Chondrocyte (in vitro differentiated cells): ENCODE data around the gene RGS6. TPM values are rescaled to one million over a fixed set of nuclear protein-coding genes. Genes with fewer than 3 reads are reported as not detected.

Experiments used
- DNase-seq: peaks from one replicate; pipeline ENCODE4 v3.0.0; 2021; ENCODE audit warnings: mixed read lengths, low spot score
- H3K27ac Mint-ChIP-seq: one replicate; pipeline ENCODE4 v1.8.0; 2021; ENCODE audit warnings: mild to moderate bottlenecking, moderate library complexity, mixed read lengths; ENCODE audit not compliant: unreplicated experiment
- H3K27me3 Mint-ChIP-seq: 2 replicates; pipeline ENCODE4 v1.8.0; 2021; ENCODE audit warnings: low read depth, mixed read lengths
- H3K36me3 Mint-ChIP-seq: 2 replicates; pipeline ENCODE4 v1.8.0; 2021; ENCODE audit warnings: low read depth, mixed read lengths
- H3K4me1 Mint-ChIP-seq: 2 replicates; pipeline ENCODE4 v1.8.0; 2021; ENCODE audit warnings: low read depth, mild to moderate bottlenecking, mixed read lengths
- H3K4me3 Mint-ChIP-seq: one replicate; pipeline ENCODE4 v1.8.0; 2021; ENCODE audit warnings: mild to moderate bottlenecking, moderate library complexity, mixed read lengths; ENCODE audit not compliant: unreplicated experiment
- H3K9me3 Mint-ChIP-seq: 2 replicates; pipeline ENCODE4 v1.8.0; 2021; ENCODE audit warnings: low read depth, mixed read lengths
- total RNA-seq: library from RNA; stranded (reverse); gene quantifications from 3 replicates; pipeline ENCODE4 v1.2.1, GENCODE V29; 2021
- TF ChIP-seq, protein P1 (sequence below): fragments of 200-600 bp; sonication (generic); IDR thresholded peaks from 2 replicates; pipeline ENCODE4 v1.5.0; 2021; ENCODE audit warnings: antibody characterized with exemption, mild to moderate bottlenecking, moderate library complexity

RGS6 gene
- total RNA-seq, 1 donor from 2014 or later: 0.12 TPM

GRCh38 chr14:72126091-72126490 lies 193.9 kb downstream of the RGS6 start:
- no peaks in the 10 kb centered on the region for H3K9me3 Mint-ChIP-seq
- peaks cover 5% of the 10 kb centered on the region for H3K27me3 Mint-ChIP-seq
- no peaks in the 10 kb centered on the region for H3K4me1 Mint-ChIP-seq
- DNase-seq: no peak
- no peak overlapping the region for H3K4me3 Mint-ChIP-seq
- H3K27ac Mint-ChIP-seq: no peak overlapping the region
- no peaks in the 10 kb centered on the region for H3K36me3 Mint-ChIP-seq
- TF ChIP-seq, protein P1, sequence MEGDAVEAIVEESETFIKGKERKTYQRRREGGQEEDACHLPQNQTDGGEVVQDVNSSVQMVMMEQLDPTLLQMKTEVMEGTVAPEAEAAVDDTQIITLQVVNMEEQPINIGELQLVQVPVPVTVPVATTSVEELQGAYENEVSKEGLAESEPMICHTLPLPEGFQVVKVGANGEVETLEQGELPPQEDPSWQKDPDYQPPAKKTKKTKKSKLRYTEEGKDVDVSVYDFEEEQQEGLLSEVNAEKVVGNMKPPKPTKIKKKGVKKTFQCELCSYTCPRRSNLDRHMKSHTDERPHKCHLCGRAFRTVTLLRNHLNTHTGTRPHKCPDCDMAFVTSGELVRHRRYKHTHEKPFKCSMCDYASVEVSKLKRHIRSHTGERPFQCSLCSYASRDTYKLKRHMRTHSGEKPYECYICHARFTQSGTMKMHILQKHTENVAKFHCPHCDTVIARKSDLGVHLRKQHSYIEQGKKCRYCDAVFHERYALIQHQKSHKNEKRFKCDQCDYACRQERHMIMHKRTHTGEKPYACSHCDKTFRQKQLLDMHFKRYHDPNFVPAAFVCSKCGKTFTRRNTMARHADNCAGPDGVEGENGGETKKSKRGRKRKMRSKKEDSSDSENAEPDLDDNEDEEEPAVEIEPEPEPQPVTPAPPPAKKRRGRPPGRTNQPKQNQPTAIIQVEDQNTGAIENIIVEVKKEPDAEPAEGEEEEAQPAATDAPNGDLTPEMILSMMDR: no peak

- no peaks in the 10 kb centered on the region for H3K4me1 Mint-ChIP-seq
- TF ChIP-seq, protein P1: no peak
Measured at GRCh38 chr14:72126561-72126960, 194.3 kb downstream of the RGS6 start.

DNA sequence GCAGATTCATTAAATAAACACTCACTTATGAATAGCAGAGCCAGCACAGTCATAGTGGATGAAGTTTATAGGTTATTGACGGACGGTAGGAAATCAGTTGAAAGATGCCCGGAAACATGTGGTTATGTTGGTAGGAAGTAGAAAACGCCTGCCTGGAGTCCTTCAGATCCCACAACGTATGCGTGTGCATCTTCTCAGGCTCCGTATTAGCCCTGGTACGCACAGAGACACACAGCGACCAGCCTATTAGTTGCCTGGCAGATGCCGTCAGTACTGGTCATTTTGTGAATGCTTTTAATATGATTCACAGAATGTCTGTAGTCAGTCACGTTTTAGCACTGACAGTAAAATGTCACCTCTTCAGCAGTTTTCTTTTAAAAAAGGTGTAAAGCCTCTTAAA lies 196.4 kb downstream of the RGS6 start:
- Mint-ChIP-seq H3K4me3 (no peak overlapping the region), H3K27ac (no peak overlapping the region), H3K4me1 (no peaks in the 10 kb centered on the region), H3K27me3 (peaks cover 5% of the 10 kb centered on the region), H3K36me3 (no peaks in the 10 kb centered on the region), H3K9me3 (no peaks in the 10 kb centered on the region)
- TF ChIP-seq, protein P1: no peak
- no peak for DNase-seq

More at GRCh38 chr14:72126561-72126960, 194.3 kb downstream of the RGS6 start:
- H3K27me3 Mint-ChIP-seq: peaks cover 5% of the 10 kb centered on the region
- no peaks in the 10 kb centered on the region for H3K9me3 Mint-ChIP-seq
- H3K27ac Mint-ChIP-seq: no peak overlapping the region
- H3K4me3 Mint-ChIP-seq: no peak overlapping the region
- no peak for DNase-seq
- no peaks in the 10 kb centered on the region for H3K36me3 Mint-ChIP-seq

DNA sequence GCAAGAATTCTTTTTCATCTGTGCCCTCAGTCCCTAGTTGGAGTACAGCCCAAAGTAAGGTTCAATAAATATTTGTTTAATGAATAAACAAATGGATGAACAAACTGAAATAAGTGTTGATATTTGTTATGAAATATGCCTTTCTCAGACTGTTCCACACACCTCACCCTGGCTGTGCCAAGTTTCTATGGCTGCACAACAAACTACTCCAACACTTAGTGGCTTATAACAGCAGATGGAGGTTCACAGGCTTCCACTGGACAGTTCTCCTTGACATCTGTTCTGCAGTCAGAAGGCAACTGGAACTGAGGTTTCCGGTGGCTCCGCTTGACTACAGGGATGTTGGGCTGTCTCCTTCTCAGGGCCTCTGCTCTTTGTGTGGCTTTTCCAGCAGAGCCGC lies 197.1 kb downstream of the RGS6 start:
- no peak overlapping the region for H3K4me3 Mint-ChIP-seq
- no peaks in the 10 kb centered on the region for H3K4me1 Mint-ChIP-seq
- no peaks in the 10 kb centered on the region for H3K36me3 Mint-ChIP-seq
- peaks cover 5% of the 10 kb centered on the region for H3K27me3 Mint-ChIP-seq
- no peaks in the 10 kb centered on the region for H3K9me3 Mint-ChIP-seq
- TF ChIP-seq, protein P1: no peak
- no peak overlapping the region for H3K27ac Mint-ChIP-seq
- no peak for DNase-seq

DNA sequence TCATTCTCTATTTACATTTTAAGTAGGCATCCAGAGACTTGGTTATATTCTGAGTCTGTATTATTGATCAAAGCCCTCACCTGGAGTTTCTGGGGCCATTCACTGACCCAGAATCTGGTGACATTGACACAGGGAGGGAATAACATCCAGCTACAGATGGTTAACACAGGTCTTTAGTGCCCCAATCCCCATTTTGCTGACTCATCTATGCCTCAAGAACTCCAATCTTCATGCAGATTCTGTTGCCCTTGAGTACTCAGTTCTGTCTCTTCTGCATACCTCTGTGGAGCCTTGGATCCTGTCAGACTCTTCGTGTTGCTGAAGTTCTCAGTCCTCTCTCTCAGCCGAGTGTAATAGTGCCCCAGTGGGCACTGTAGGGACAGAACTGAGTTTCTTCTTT lies 208.9 kb downstream of the RGS6 start:
- Mint-ChIP-seq H3K27ac (no peak overlapping the region), H3K27me3 (no peaks in the 10 kb centered on the region), H3K36me3 (no peaks in the 10 kb centered on the region), H3K4me1 (no peaks in the 10 kb centered on the region), H3K4me3 (no peak overlapping the region), H3K9me3 (peaks cover 3% of the 10 kb centered on the region)
- DNase-seq: no peak
- TF ChIP-seq, protein P1: no peak
